Measurements from ENCODE around the gene FAM76B.
"Not testable (repeated sequence)": the region's sequence is repeated elsewhere in the genome, so short reads cannot be mapped to it uniquely, and the experiment has no call there.

Gene FAM76B

DNA sequence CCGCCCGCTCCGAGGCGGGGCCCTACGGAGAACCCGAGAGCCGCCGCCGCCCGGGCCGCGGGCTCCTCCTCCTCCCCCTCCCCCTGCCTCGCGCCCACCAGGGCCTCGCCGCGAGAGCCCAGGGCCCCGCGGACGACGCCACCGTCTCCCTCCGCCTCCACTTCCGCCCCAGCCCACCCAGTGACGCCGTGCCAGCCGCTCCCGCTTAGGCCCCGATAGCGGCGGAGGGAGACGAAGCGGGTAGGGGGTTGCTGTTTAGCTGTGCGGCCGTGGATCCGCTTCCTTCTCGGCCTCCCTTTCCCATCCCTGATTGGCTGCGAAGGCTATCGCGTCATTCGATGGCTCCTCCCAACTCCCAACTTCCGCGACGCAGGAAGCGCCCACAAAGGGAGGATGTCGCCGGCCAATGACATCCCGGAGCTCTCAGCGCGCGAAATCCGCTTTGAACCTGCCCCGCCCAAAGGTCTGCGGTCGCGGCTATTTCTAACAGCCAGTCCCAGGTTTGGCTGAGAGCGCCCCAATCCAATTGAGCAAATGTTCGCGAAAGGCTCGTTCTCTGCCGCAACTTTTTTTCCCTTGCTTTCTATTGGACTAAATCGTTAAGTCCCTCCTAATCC lies at the start of gene FAM76B:
TSS of gene FAM76B (minus strand) at position 277 of the 617 bp plus-strand sequence. CDS start 304 bp downstream, outside the sequence.
- no peaks in the 10 kb centered on the region; the same call in 1 of the 2 replicates for H3K4me1 ChIP-seq (ENCODE audit: insufficient read depth, low read length)
- no peaks in the 10 kb centered on the region for H3K9me3 ChIP-seq (ENCODE audit: control insufficient read depth, insufficient read depth, low read length)
- peak within 1 kb of the TSS; percentile 81 for H3K9ac ChIP-seq (ENCODE audit: low read depth, low read length)
- H3K36me3 ChIP-seq (ENCODE audit: insufficient read depth, low read length): peaks cover 9% of the 10 kb centered on the region; the same call in 1 of the 2 replicates

DNA sequence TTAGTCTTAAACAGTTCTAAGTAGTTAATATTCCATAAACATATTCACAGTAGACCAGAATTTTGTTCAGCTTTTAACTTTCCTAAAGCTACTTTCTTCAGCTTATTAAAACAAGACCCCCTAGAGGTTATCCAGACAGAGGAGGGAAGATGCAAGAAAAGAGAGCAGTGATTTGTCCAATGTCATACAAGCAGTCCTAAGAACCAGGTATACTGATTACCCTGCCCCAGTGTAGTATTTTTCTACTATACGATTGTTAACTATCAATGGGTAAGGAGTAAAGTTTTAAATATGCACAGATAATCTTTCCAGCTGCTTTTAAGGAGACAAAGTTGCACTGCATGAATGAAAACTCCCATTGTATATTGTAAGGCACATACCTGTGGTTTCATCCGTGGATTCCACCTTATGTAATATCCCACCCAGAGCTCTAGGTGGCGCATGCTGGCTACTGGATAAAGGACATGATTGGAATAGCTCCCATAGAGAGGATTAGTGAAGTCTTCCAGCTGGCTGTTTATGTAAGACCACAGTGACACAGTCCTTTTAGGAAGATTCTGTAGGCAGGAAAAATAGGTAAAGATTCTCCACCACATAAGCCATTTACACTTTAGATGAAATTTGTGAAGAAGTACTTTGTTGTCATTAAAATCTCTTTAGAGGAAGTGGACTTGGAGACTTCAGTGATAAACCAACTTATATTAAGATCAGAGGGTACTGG lies 46.3 kb upstream of the FAM76B start:
- no peaks in the 10 kb centered on the region for H3K9me3 ChIP-seq (ENCODE audit: control insufficient read depth, insufficient read depth, low read length)
- H3K9ac ChIP-seq (ENCODE audit: low read depth, low read length): no peak overlapping the region
- no peaks in the 10 kb centered on the region for H3K4me1 ChIP-seq (ENCODE audit: insufficient read depth, low read length)
- peaks cover 3% of the 10 kb centered on the region; the same call in 1 of the 2 replicates for H3K36me3 ChIP-seq (ENCODE audit: insufficient read depth, low read length)

GRCh38 chr11:95835351-95835750 lies 45.8 kb upstream of the FAM76B start:
- no peak overlapping the region for H3K9ac ChIP-seq (ENCODE audit: low read depth, low read length)
- peaks cover 3% of the 10 kb centered on the region; the same call in 1 of the 2 replicates for H3K36me3 ChIP-seq (ENCODE audit: insufficient read depth, low read length)
- H3K4me1 ChIP-seq (ENCODE audit: insufficient read depth, low read length): no peaks in the 10 kb centered on the region
- H3K9me3 ChIP-seq (ENCODE audit: control insufficient read depth, insufficient read depth, low read length): no peaks in the 10 kb centered on the region

DNA sequence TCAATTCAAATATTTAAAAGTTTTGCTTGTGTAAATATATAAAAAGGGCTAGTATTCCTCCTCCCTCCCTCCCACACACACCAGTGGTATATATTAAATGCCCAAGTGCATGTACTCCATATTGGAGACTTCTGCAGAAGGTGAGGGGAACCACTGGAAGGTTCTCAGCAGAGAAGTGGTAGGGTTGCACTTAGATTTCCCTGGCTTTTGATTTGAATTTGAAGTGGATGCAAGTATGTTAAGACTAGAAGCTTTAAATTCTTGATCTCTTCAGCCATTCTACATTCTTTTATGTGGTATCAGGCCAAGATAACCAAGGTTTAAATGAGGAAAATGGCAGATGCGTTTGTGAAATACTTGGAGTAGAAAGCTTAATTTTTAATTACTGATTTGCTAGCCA lies 43.8 kb upstream of the FAM76B start:
- H3K9me3 ChIP-seq (ENCODE audit: control insufficient read depth, insufficient read depth, low read length): no peaks in the 10 kb centered on the region; the same call in 1 of the 2 replicates
- no peaks in the 10 kb centered on the region for H3K4me1 ChIP-seq (ENCODE audit: insufficient read depth, low read length)
- peaks cover 10% of the 10 kb centered on the region; the same call in 1 of the 2 replicates for H3K36me3 ChIP-seq (ENCODE audit: insufficient read depth, low read length)
- H3K9ac ChIP-seq (ENCODE audit: low read depth, low read length): no peak overlapping the region

- H3K9me3 ChIP-seq (ENCODE audit: control insufficient read depth, insufficient read depth, low read length): no peaks in the 10 kb centered on the region; the same call in 1 of the 2 replicates
- no peak overlapping the region for H3K9ac ChIP-seq (ENCODE audit: low read depth, low read length)
- peaks cover 12% of the 10 kb centered on the region for H3K36me3 ChIP-seq (ENCODE audit: insufficient read depth, low read length)
- H3K4me1 ChIP-seq (ENCODE audit: insufficient read depth, low read length): no peaks in the 10 kb centered on the region
Observed at GRCh38 chr11:95832763-95833162, 43.2 kb upstream of the FAM76B start.

DNA sequence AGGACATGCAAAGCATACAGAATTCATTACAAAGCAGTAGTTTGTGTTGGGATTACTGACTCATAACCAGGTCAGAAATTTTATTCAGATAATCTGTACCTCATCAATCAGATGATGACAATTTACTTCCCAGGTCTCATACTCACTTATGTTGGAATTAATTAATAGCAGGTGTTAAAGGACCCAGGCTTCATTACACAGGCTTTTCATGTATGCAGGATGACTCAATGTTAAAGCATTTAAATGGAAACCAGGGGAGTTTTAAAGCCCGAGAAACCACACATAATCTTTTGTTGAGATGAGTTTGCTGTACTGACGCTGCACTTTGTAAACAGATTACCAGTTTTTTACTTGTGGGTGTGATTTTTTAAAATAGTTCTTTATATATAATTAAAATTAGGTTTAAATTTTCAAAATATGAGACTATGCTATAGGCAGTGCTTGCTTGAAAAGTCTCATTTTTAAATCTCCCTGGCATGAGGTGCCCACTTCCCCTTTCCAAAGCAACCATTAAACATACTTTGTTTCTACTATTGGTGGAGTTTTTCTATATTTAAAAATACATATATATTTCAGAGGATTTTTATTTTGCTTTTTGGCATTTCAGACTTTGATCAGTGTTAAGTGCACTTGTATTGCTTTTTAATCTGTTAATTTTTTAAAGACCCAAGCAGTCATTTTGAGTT lies 41.8 kb upstream of the FAM76B start:
- Histone ChIP-seq H3K9ac (ENCODE audit: low read depth, low read length) (no peak overlapping the region), H3K4me1 (ENCODE audit: insufficient read depth, low read length) (no peaks in the 10 kb centered on the region), H3K36me3 (ENCODE audit: insufficient read depth, low read length) (peaks cover 15% of the 10 kb centered on the region), H3K9me3 (ENCODE audit: control insufficient read depth, insufficient read depth, low read length) (no peaks in the 10 kb centered on the region; the same call in 1 of the 2 replicates)

DNA sequence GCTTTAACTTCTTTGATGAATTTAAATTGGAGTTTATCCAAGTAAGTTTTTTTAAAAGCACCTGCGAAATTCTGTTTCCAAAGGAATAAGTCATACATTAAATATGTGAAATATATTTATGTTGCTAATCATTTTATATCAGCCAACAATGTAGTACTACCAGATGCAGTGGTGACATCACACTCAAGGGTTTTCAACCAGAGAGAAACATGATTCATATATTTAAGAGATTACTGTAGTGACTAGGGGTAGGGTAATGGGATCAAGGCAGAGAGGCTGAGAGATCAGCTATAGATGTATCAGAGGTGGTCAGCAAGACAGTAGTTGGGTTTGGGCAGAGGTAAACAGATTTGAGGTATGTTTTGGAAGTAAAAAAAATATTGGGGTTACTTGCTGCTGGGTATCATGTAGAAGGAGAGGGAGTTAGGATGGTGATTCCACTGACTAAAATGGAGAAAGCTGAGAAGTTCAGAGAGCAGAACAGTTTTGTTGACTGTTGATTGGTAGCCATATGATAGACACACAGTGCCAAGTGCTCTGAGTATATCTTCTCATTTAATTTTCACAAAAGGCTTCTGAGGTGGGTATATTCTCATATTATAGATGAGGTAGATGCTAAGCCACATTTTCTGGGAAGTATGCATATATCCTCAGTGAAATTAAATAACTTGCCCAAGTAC lies 40.1 kb upstream of the FAM76B start:
- Histone ChIP-seq H3K9me3 (ENCODE audit: control insufficient read depth, insufficient read depth, low read length) (no peaks in the 10 kb centered on the region; the same call in 1 of the 2 replicates), H3K36me3 (ENCODE audit: insufficient read depth, low read length) (peaks cover 18% of the 10 kb centered on the region), H3K9ac (ENCODE audit: low read depth, low read length) (no peak overlapping the region), H3K4me1 (ENCODE audit: insufficient read depth, low read length) (no peaks in the 10 kb centered on the region)

GRCh38 chr11:95827696-95828095 lies 38.1 kb upstream of the FAM76B start:
- Histone ChIP-seq H3K9ac (ENCODE audit: low read depth, low read length) (no peak overlapping the region), H3K36me3 (ENCODE audit: insufficient read depth, low read length) (peaks cover 28% of the 10 kb centered on the region), H3K9me3 (ENCODE audit: control insufficient read depth, insufficient read depth, low read length) (no peaks in the 10 kb centered on the region; the same call in 1 of the 2 replicates), H3K4me1 (ENCODE audit: insufficient read depth, low read length) (no peaks in the 10 kb centered on the region)

DNA sequence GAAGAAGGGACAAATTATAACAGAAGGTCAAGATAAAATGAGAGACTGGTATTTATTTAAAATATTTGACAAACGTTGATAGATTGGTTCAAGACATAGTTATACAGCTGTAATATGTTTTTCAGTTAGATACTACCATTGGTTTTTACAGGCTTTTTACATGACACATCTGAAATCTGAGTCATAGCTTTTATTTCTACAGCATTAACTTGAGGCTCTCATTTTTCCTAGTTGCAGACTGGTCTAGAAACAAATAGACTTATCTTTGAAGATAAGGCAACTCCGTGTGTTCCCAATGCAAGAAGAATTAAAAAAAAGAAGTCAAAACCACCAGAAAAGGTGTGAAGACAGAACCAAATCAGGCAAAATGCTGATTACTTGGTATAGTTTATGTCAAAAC lies 32.1 kb upstream of the FAM76B start:
- H3K9ac ChIP-seq (ENCODE audit: low read depth, low read length): no peak overlapping the region
- H3K36me3 ChIP-seq (ENCODE audit: insufficient read depth, low read length): peaks cover 32% of the 10 kb centered on the region
- H3K4me1 ChIP-seq (ENCODE audit: insufficient read depth, low read length): no peaks in the 10 kb centered on the region
- no peaks in the 10 kb centered on the region for H3K9me3 ChIP-seq (ENCODE audit: control insufficient read depth, insufficient read depth, low read length)

DNA sequence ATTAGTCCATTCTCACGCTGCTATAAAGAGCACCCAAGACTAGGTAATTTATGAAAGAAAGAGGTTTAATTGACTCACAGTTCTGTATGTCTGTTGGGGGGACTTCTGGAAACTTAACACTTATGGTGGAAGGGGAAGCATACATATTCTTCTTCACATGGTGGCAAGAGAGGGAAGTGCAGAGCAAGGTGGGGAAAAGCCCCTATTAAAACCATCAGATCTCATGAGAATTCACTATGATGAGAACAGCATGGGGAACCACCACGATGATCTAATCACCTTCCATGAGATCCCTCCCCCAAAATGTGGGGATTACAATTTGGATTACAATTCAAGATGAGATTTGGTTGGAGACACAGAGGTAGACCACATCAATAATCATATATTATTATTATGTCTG lies 26.5 kb upstream of the FAM76B start:
- Histone ChIP-seq H3K9ac (ENCODE audit: low read depth, low read length) (no peak overlapping the region), H3K36me3 (ENCODE audit: insufficient read depth, low read length) (peaks cover 11% of the 10 kb centered on the region), H3K9me3 (ENCODE audit: control insufficient read depth, insufficient read depth, low read length) (no peaks in the 10 kb centered on the region), H3K4me1 (ENCODE audit: insufficient read depth, low read length) (no peaks in the 10 kb centered on the region)

DNA sequence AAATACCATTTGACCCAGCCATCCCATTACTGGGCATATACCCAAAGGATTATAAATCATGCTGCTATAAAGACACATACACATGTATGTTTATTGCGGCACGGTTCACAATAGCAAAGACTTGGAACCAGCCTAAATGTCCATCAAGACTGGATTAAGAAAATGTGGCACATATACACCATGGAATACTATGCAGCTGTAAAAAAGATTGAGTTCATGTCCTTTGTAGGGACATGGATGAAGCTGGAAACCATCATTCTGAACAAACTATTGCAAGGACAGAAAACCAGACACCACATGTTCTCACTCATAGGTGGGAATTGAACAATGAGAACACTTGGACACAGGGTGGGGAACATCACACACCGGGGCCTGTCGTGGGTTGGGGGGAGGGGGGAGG lies 21.5 kb upstream of the FAM76B start:
- not testable (repeated sequence) for H3K9me3 ChIP-seq (ENCODE audit: control insufficient read depth, insufficient read depth, low read length); H3K36me3 ChIP-seq (ENCODE audit: insufficient read depth, low read length); H3K4me1 ChIP-seq (ENCODE audit: insufficient read depth, low read length); H3K9ac ChIP-seq (ENCODE audit: low read depth, low read length)

DNA sequence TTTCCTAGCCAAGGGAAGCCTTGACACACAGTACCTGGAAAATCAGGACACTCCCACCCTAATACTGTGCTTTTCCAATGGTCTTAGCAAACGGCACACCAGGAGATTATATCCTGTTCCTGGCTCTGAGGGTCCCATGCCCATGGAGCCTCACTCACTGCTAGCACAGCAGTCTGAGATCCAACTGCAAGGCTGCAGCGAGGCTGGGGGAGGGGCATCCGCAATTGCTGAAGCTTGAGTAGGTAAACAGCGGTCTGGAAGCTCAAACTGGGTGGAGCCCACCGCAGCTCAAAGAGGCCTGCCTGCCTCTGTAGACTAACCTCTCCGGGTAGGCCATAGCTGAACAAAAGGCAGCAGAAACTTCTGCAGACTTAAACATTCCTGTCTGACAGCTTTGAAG lies 16.9 kb upstream of the FAM76B start:
- not testable (repeated sequence) for H3K36me3 ChIP-seq (ENCODE audit: insufficient read depth, low read length); H3K4me1 ChIP-seq (ENCODE audit: insufficient read depth, low read length); H3K9me3 ChIP-seq (ENCODE audit: control insufficient read depth, insufficient read depth, low read length); H3K9ac ChIP-seq (ENCODE audit: low read depth, low read length)

GRCh38 chr11:95805869-95806268 lies 16.3 kb upstream of the FAM76B start:
- Histone ChIP-seq H3K36me3 (ENCODE audit: insufficient read depth, low read length) (peaks cover 9% of the 10 kb centered on the region; the same call in 1 of the 2 replicates), H3K9me3 (ENCODE audit: control insufficient read depth, insufficient read depth, low read length) (peaks cover 7% of the 10 kb centered on the region; the same call in 1 of the 2 replicates), H3K4me1 (ENCODE audit: insufficient read depth, low read length) (no peaks in the 10 kb centered on the region), H3K9ac (ENCODE audit: low read depth, low read length) (no peak overlapping the region)

- Histone ChIP-seq H3K9ac (ENCODE audit: low read depth, low read length) (no peak overlapping the region), H3K9me3 (ENCODE audit: control insufficient read depth, insufficient read depth, low read length) (peaks cover 7% of the 10 kb centered on the region; the same call in 1 of the 2 replicates), H3K4me1 (ENCODE audit: insufficient read depth, low read length) (no peaks in the 10 kb centered on the region), H3K36me3 (ENCODE audit: insufficient read depth, low read length) (peaks cover 18% of the 10 kb centered on the region)
Observed at GRCh38 chr11:95803973-95804372, 14.4 kb upstream of the FAM76B start.
